Activated CD4-positive, alpha-beta T cell treated with anti-CD3 and anti-CD28 coated beads, Interleukin-2, amount 50 U/mL, for 48 hours (primary cell): Measurements from ENCODE around the gene PAK6.

ENCODE experiments used
- DNase-seq, 2 experiments: peaks; one replicate each; pipeline ENCODE4 v3.0.0-alpha.2; 2020

The PAK6 gene

GRCh38 chr15:40238532-40239403, at the start of gene PAK6:
Gene PAK6, plus strand, starts transcription at chr15:40239063. Its CDS starts 25,723 bp downstream, at chr15:40264786.
- DNase-seq: peak; percentile 50 to 55

- DNase-seq: no peak
Observed at GRCh38 chr15:40190591-40190990, 48.3 kb upstream of the PAK6 start.

GRCh38 chr15:40192942-40193341, 45.9 kb upstream of the PAK6 start:
- no peak for DNase-seq

- no peak for DNase-seq
Observed at GRCh38 chr15:40197434-40197833, 41.4 kb upstream of the PAK6 start.

- DNase-seq: no peak
Observed at GRCh38 chr15:40198355-40199085, 40.3 kb upstream of the PAK6 start.

GRCh38 chr15:40204100-40204499, 34.8 kb upstream of the PAK6 start:
- no peak for DNase-seq

GRCh38 chr15:40217166-40217824, 21.6 kb upstream of the PAK6 start:
- DNase-seq: peak; percentile 15 to 21

- DNase-seq: no peak
Observed at GRCh38 chr15:40219801-40220200, 19.1 kb upstream of the PAK6 start.

- no peak for DNase-seq
Observed at GRCh38 chr15:40222131-40222530, 16.7 kb upstream of the PAK6 start.

- DNase-seq: no peak
Observed at GRCh38 chr15:40226736-40227135, 12.1 kb upstream of the PAK6 start.

GRCh38 chr15:40229316-40229715, 9.5 kb upstream of the PAK6 start:
- DNase-seq: no peak

- DNase-seq: no peak
Observed at GRCh38 chr15:40229956-40230355, 8.9 kb upstream of the PAK6 start.

GRCh38 chr15:40232625-40233070, 6.2 kb upstream of the PAK6 start:
- no peak for DNase-seq

- DNase-seq: no peak
Observed at GRCh38 chr15:40233727-40234577, 4.9 kb upstream of the PAK6 start.

- no peak for DNase-seq
Observed at GRCh38 chr15:40234783-40235182, 4.1 kb upstream of the PAK6 start.

- no peak for DNase-seq
Observed at GRCh38 chr15:40235201-40235885, 3.5 kb upstream of the PAK6 start.

GRCh38 chr15:40239404-40239692, 485 bp downstream of the PAK6 start:
- DNase-seq: no peak

GRCh38 chr15:40239693-40240618, 1.1 kb downstream of the PAK6 start:
- no peak for DNase-seq

GRCh38 chr15:40240619-40241221, 1.9 kb downstream of the PAK6 start:
- DNase-seq: no peak
